OCI-LY1 (cell line): Measurements from ENCODE around the gene SH3BP4.

Experiments used
- H2AFZ ChIP-seq: fragments of 200-600 bp; sonication (generic), shearing (Covaris generic); 2 replicates; pipeline ENCODE4 v1.6.0; 2014; ENCODE audit warnings: antibody characterized with exemption, mild to moderate bottlenecking, low read length
- H3F3A ChIP-seq: fragments of 200-600 bp; sonication (generic), shearing (Covaris generic); 2 replicates; pipeline ENCODE4 v1.6.0; 2014; ENCODE audit warnings: mild to moderate bottlenecking, antibody characterized with exemption, low read length, moderate library complexity; ENCODE audit not compliant: insufficient read depth
- H3K27ac ChIP-seq: fragments of 200-600 bp; sonication (generic); 2 replicates; pipeline ENCODE4 v1.5.1; 2014; ENCODE audit warnings: low read length, mixed run types, mild to moderate bottlenecking, low read depth; ENCODE audit not compliant: poor library complexity, severe bottlenecking
- H3K27me3 ChIP-seq: fragments of 200-600 bp; sonication (generic); 2 replicates; pipeline ENCODE4 v1.6.0; 2014; ENCODE audit warnings: antibody characterized with exemption, mild to moderate bottlenecking, low read length, moderate library complexity; ENCODE audit not compliant: insufficient read depth
- H3K36me3 ChIP-seq: fragments of 200-600 bp; sonication (generic); 2 replicates; pipeline ENCODE4 v1.6.1; 2014; ENCODE audit warnings: mild to moderate bottlenecking, antibody characterized with exemption, low read length, moderate library complexity, mixed read lengths; ENCODE audit not compliant: insufficient read depth
- H3K4me1 ChIP-seq: fragments of 200-600 bp; sonication (generic); 2 replicates; pipeline ENCODE4 v1.5.1; 2014; ENCODE audit warnings: mild to moderate bottlenecking, low read length, moderate library complexity; ENCODE audit not compliant: insufficient read depth, severe bottlenecking
- H3K4me2 ChIP-seq: fragments of 200-600 bp; sonication (generic), shearing (Covaris generic); 2 replicates; pipeline ENCODE4 v1.6.1; 2014; ENCODE audit warnings: low read length
- H3K4me3 ChIP-seq: fragments of 200-600 bp; sonication (generic); 2 replicates; pipeline ENCODE4 v1.5.1; 2014; ENCODE audit warnings: low read length, low read depth, mild to moderate bottlenecking, mixed read lengths; ENCODE audit not compliant: poor library complexity, severe bottlenecking
- H3K79me2 ChIP-seq: fragments of 200-600 bp; shearing (Covaris generic); 2 replicates; pipeline ENCODE4 v1.6.1; 2016; ENCODE audit warnings: mixed run types, low read length, mixed read lengths; ENCODE audit not compliant: insufficient read depth
- H3K9ac ChIP-seq: fragments of 200-600 bp; sonication (generic), shearing (Covaris generic); 2 replicates; pipeline ENCODE4 v1.6.1; 2014; ENCODE audit warnings: mild to moderate bottlenecking, low read length, mixed read lengths
- H3K9me2 ChIP-seq: fragments of 200-600 bp; sonication (generic), shearing (Covaris generic); 2 replicates; pipeline ENCODE4 v1.6.1; 2014; ENCODE audit warnings: low read depth, mild to moderate bottlenecking, low read length, mixed read lengths
- H3K9me3 ChIP-seq: fragments of 200-600 bp; shearing (Covaris generic); 2 replicates; pipeline ENCODE4 v1.6.1; 2014; ENCODE audit warnings: low read length, mixed read lengths
- H4K20me1 ChIP-seq: fragments of 200-600 bp; sonication (generic), shearing (Covaris generic); 2 replicates; pipeline ENCODE4 v1.6.0; 2016; ENCODE audit warnings: mild to moderate bottlenecking, low read length; ENCODE audit not compliant: insufficient read depth
- CTCF ChIP-seq: fragments of 200-600 bp; sonication (generic), shearing (Covaris generic); IDR thresholded peaks from 2 replicates; pipeline ENCODE4 v1.5.1; 2017; ENCODE audit warnings: mild to moderate bottlenecking, antibody characterized with exemption, low read length, moderate library complexity, mixed read lengths
- EZH2 ChIP-seq: fragments of 200-600 bp; sonication (generic), shearing (Covaris generic); IDR thresholded peaks from 2 replicates; pipeline ENCODE4 v1.8.0; 2017; ENCODE audit warnings: borderline replicate concordance, mixed run types, mild to moderate bottlenecking, antibody characterized with exemption, low read length, moderate library complexity, mixed read lengths

Gene SH3BP4

GRCh38 chr2:234992624-234993349 is 41.0 kb downstream of the SH3BP4 start:
- H3K9me3 ChIP-seq: no peaks in the 10 kb centered on the region
- no peak overlapping the region for H3K27ac ChIP-seq
- H3K79me2 ChIP-seq: no peaks in the 10 kb centered on the region
- no peak overlapping the region for H3K4me3 ChIP-seq
- peaks cover 5% of the 10 kb centered on the region; the same call in 1 of the 2 replicates for H3K27me3 ChIP-seq
- H3K4me1 ChIP-seq: no peaks in the 10 kb centered on the region
- TF ChIP-seq CTCF (no peak), EZH2 (no peak)
- no peaks in the 10 kb centered on the region for H3K9me2 ChIP-seq
- no peak overlapping the region for H2AFZ ChIP-seq
- H3K4me2 ChIP-seq: no peak overlapping the region
- no peak overlapping the region for H3K9ac ChIP-seq
- no peaks in the 10 kb centered on the region for H3K36me3 ChIP-seq
- H4K20me1 ChIP-seq: no peaks in the 10 kb centered on the region
- H3F3A ChIP-seq: no peaks in the 10 kb centered on the region

GRCh38 chr2:234993541-234993981 is 41.7 kb downstream of the SH3BP4 start:
- no peaks in the 10 kb centered on the region for H3K9me2 ChIP-seq
- no peaks in the 10 kb centered on the region for H3K79me2 ChIP-seq
- H3K27ac ChIP-seq: no peak overlapping the region
- H3K4me1 ChIP-seq: no peaks in the 10 kb centered on the region
- H3F3A ChIP-seq: no peaks in the 10 kb centered on the region
- H2AFZ ChIP-seq: no peak overlapping the region
- no peaks in the 10 kb centered on the region for H3K9me3 ChIP-seq
- H4K20me1 ChIP-seq: no peaks in the 10 kb centered on the region
- H3K9ac ChIP-seq: no peak overlapping the region
- no peaks in the 10 kb centered on the region for H3K36me3 ChIP-seq
- TF ChIP-seq CTCF: no peak
- no peak for TF ChIP-seq EZH2
- peaks cover 1% of the 10 kb centered on the region; the same call in 1 of the 2 replicates for H3K27me3 ChIP-seq
- no peak overlapping the region for H3K4me3 ChIP-seq
- no peak overlapping the region for H3K4me2 ChIP-seq

GRCh38 chr2:234994438-234995321 is 42.9 kb downstream of the SH3BP4 start:
- H3K27ac ChIP-seq: no peak overlapping the region
- no peaks in the 10 kb centered on the region for H3K36me3 ChIP-seq
- H3K4me1 ChIP-seq: no peaks in the 10 kb centered on the region
- no peak overlapping the region for H3K4me3 ChIP-seq
- H3K4me2 ChIP-seq: no peak overlapping the region
- no peak overlapping the region for H3K9ac ChIP-seq
- no peaks in the 10 kb centered on the region for H3K9me3 ChIP-seq
- no peaks in the 10 kb centered on the region for H3K79me2 ChIP-seq
- H2AFZ ChIP-seq: no peak overlapping the region
- no peaks in the 10 kb centered on the region for H3K9me2 ChIP-seq
- TF ChIP-seq EZH2: no peak
- TF ChIP-seq CTCF: no peak
- H3F3A ChIP-seq: no peaks in the 10 kb centered on the region
- no peaks in the 10 kb centered on the region for H3K27me3 ChIP-seq
- no peaks in the 10 kb centered on the region for H4K20me1 ChIP-seq
